PC-9 (cell line): ENCODE data around the gene SLC44A3.

ENCODE experiments used
- EZH2 ChIP-seq: fragments of 200-600 bp; sonication (generic); IDR thresholded peaks from 2 replicates; pipeline ENCODE4 v1.8.0; 2017; ENCODE audit warnings: antibody characterized with exemption, low read depth
- TF ChIP-seq, protein P1 (sequence below): fragments of 200-600 bp; sonication (generic); conservative IDR thresholded peaks from 2 replicates; pipeline ENCODE4 v1.6.1; 2017; ENCODE audit warnings: mixed run types, antibody characterized with exemption, mild to moderate bottlenecking, moderate library complexity

DNA sequence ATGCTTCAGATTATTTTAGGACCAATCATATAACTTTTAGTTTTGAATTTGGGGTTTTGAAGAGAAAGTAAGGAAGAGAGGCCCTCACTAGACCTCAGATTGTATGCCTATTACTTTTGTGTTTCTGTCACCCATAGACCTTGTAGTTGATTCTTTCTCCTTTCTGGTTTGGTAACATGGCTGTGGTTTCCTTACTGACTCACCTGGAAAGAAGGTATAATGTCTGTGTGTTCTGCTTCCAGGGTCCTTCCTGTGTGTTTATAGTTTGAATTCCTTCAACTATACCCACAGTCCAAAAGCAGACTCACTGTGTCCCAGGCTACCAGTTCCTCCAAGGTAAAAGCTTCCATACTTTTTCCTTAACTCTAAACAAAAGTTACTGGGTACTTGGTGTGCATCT is 8.1 kb downstream of the SLC44A3 start:
- TF ChIP-seq EZH2: no peak
- TF ChIP-seq, protein P1, sequence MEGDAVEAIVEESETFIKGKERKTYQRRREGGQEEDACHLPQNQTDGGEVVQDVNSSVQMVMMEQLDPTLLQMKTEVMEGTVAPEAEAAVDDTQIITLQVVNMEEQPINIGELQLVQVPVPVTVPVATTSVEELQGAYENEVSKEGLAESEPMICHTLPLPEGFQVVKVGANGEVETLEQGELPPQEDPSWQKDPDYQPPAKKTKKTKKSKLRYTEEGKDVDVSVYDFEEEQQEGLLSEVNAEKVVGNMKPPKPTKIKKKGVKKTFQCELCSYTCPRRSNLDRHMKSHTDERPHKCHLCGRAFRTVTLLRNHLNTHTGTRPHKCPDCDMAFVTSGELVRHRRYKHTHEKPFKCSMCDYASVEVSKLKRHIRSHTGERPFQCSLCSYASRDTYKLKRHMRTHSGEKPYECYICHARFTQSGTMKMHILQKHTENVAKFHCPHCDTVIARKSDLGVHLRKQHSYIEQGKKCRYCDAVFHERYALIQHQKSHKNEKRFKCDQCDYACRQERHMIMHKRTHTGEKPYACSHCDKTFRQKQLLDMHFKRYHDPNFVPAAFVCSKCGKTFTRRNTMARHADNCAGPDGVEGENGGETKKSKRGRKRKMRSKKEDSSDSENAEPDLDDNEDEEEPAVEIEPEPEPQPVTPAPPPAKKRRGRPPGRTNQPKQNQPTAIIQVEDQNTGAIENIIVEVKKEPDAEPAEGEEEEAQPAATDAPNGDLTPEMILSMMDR: no peak
